Fibroblast of skin of back (primary cell): ENCODE measurements around the gene RHNO1.
A peak's percentile ranks its signal among the peaks of the same experiment; 100 is the strongest.

ENCODE experiments used
- DNase-seq: peaks from one replicate; pipeline ENCODE4 v3.0.0-alpha.2; 2013

Gene RHNO1

GRCh38 chr12:2904260-2904659, 27.2 kb downstream of the RHNO1 start:
- no peak for DNase-seq

- DNase-seq, result no peak
These were observed 35.2 kb downstream of the RHNO1 start for GRCh38 chr12:2912216-2912575.

- no peak for DNase-seq
These were observed 42.2 kb downstream of the RHNO1 start for GRCh38 chr12:2919249-2919648.

- no peak for DNase-seq
These were observed 45.3 kb downstream of the RHNO1 start for GRCh38 chr12:2922329-2922728.

GRCh38 chr12:2923057-2923456, 46.0 kb downstream of the RHNO1 start:
- DNase-seq, result no peak

GRCh38 chr12:2924019-2924418, 47.0 kb downstream of the RHNO1 start:
- DNase-seq, result no peak

GRCh38 chr12:2925322-2925995, 48.4 kb downstream of the RHNO1 start:
- peak; percentile 22 for DNase-seq

GRCh38 chr12:2930865-2931264, 53.8 kb downstream of the RHNO1 start:
- DNase-seq, result no peak

- no peak for DNase-seq
These were observed 56.6 kb downstream of the RHNO1 start for GRCh38 chr12:2933586-2933985.

- no peak for DNase-seq
These were observed 57.3 kb downstream of the RHNO1 start for GRCh38 chr12:2934371-2934770.

- DNase-seq, result no peak
These were observed 59.3 kb downstream of the RHNO1 start for GRCh38 chr12:2936301-2936700.

GRCh38 chr12:2937500-2937899, 60.5 kb downstream of the RHNO1 start:
- DNase-seq, result no peak
